Upper lobe of left lung (tissue), 6 donors: Measurements from ENCODE around the gene CYTH3. TPM values are rescaled to one million over a fixed set of nuclear protein-coding genes. Genes with fewer than 3 reads are reported as not detected.

Experiments used
- ATAC-seq, 2 donors: fragments of 200-7000 bp; cut with Tn5 transposase; one replicate each; pipeline ENCODE4 v1.9.1; 2022; ENCODE audit warnings: mild to moderate bottlenecking in 2 of 2, moderate library complexity in 2 of 2; ENCODE audit not compliant: low FRiP score in 2 of 2
- DNase-seq, 2 donors: peaks; one replicate each; pipeline ENCODE4 v3.0.0-alpha.2; 2019 to 2020
- H3K27ac ChIP-seq, 4 donors: fragments of 200-600 bp; sonication (generic); one replicate each; pipeline ENCODE4 v1.5.1; 2016 to 2019
- H3K27me3 ChIP-seq, 4 donors: fragments of 200-600 bp; sonication (generic); one replicate each; pipeline ENCODE4 v1.5.1; 2017 to 2019
- H3K36me3 ChIP-seq, 4 donors: fragments of 200-600 bp; sonication (generic); one replicate each; pipeline ENCODE4 v1.5.1; 2016 to 2019
- H3K4me1 ChIP-seq, 4 donors: fragments of 200-600 bp; sonication (generic); one replicate each; pipeline ENCODE4 v1.5.1; 2018 to 2019
- H3K4me3 ChIP-seq, 4 donors: fragments of 200-600 bp; sonication (generic); one replicate each; pipeline ENCODE4 v1.5.1; 2017 to 2019; ENCODE audit warnings: mild to moderate bottlenecking in 2 of 4, moderate library complexity in 1 of 4
- H3K9me3 ChIP-seq, 4 donors: fragments of 200-600 bp; sonication (generic); one replicate each; pipeline ENCODE4 v1.5.1; 2018 to 2019
- EP300 ChIP-seq, 4 donors: sonication (generic); formaldehyde crosslinking; IDR thresholded peaks; one replicate each; pipeline ENCODE4 v1.5.1; 2017; ENCODE audit warnings: antibody characterized with exemption in 4 of 4, control low read depth in 2 of 4
- POLR2A ChIP-seq, 4 donors: fragments of 450-650 bp; IDR thresholded peaks; one replicate each; pipeline ENCODE4 v1.5.1; 2016 to 2017; ENCODE audit warnings: antibody characterized with exemption in 4 of 4, mild to moderate bottlenecking in 2 of 4
- POLR2AphosphoS5 ChIP-seq, 2 donors: sonication (generic); formaldehyde crosslinking; IDR thresholded peaks; one replicate each; pipeline ENCODE4 v1.5.1; 2017; ENCODE audit warnings: antibody characterized with exemption in 2 of 2
- WGBS, 2 donors: methylation state at CpG; one replicate each; pipeline ENCODE4 v1.1.5; 2017 to 2018; 5-methylcytosine and 5-hydroxymethylcytosine counted together
- total RNA-seq, 6 donors: library from RNA; depleted of rRNA in 4 of 6; stranded (reverse); fragments of >200 nt in 4 of 6; gene quantifications; one replicate each; pipeline versions ENCODE4 v1.1.0 to v1.2.1, GENCODE V29; 2016 to 2021
- TF ChIP-seq, protein P1 (sequence below), 6 experiments: fragments of 450-650 bp in 4 of 6; fragments of 200-600 bp in 2 of 6; sonication (generic) in 2 of 6; IDR thresholded peaks; one replicate each; pipeline ENCODE4 v1.5.1; 2016 to 2019; ENCODE audit warnings: antibody characterized with exemption in 6 of 6
- donor health status: DM: no; HTN: no; CAD: no; lungs with moderate emphysema.
- donor health status: DM: no; HTN: yes; CAD: no; lungs with severe emphysema.

The CYTH3 gene
- total RNA-seq, 6 donors from 2014 or later: 24.2 to 76.5 (median 32.9) TPM

DNA sequence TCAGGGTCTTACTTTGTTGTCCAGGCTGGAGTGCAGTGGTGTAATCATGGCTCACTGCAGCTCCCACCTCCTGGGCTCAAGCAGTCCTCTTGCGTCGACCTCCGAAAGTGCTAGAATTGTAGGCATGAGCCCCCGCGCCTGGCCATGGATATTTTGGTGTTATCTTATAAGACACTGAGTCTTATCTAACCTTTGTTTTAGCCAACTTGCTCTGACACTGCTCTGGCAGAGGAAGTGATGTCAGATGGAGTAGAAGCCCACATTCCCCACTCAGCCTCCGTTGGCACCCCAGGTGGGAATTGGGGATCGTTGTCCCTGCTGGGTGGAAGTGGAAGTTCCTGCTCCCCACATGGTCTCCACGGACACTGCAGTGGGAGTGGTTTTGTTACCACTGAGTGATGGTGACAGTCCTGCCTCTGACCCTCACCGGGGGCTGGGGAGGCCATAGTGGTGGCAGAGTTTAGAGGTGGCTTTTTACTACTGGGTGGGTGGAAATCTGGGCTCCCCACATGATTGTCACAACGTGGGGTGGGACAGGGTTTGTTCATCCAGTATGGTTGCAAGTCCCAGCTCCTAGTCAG is 142.3 kb downstream of the CYTH3 start:
- H3K36me3 ChIP-seq: peaks cover 0 to 62% (median 18%) of the 10 kb centered on the region in 4 donors
- WGBS, 2 donors: 72 to 87% methylated on average over 6 to 10 of the region's 10 CpGs
- no peaks in the 10 kb centered on the region for H3K4me1 ChIP-seq

DNA sequence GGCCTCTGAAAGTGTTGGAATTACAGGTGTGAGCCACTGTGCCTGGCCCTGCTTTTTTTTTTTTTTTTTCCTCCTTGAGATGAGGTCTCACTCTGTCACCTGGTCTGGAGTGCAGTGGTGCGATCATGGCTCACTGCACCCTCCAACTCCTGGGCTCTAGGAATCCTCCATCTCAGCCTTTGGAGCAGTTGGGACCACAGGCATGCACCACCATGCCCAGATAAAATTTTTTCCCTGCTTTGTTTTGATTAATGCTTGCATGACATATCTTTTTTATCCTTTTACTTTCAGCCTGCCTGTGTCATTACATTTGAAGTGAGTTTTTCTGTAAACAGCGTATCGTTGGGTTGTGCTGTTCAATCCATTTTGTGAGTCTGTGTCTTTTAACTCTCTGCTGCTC is 144.2 kb downstream of the CYTH3 start:
- peaks cover 0 to 60% (median 16%) of the 10 kb centered on the region in 4 donors for H3K36me3 ChIP-seq

More for the DNA sequence above, 142.3 kb downstream of the CYTH3 start:
- DNase-seq (no peak), ATAC-seq (no peak)
- TF ChIP-seq POLR2A (IDR thresholded peaks at IDR 0.05) (no peak), EP300 (IDR thresholded peaks at IDR 0.05) (no peak), POLR2AphosphoS5 (IDR thresholded peaks at IDR 0.05) (no peak)
- TF ChIP-seq, protein P1, sequence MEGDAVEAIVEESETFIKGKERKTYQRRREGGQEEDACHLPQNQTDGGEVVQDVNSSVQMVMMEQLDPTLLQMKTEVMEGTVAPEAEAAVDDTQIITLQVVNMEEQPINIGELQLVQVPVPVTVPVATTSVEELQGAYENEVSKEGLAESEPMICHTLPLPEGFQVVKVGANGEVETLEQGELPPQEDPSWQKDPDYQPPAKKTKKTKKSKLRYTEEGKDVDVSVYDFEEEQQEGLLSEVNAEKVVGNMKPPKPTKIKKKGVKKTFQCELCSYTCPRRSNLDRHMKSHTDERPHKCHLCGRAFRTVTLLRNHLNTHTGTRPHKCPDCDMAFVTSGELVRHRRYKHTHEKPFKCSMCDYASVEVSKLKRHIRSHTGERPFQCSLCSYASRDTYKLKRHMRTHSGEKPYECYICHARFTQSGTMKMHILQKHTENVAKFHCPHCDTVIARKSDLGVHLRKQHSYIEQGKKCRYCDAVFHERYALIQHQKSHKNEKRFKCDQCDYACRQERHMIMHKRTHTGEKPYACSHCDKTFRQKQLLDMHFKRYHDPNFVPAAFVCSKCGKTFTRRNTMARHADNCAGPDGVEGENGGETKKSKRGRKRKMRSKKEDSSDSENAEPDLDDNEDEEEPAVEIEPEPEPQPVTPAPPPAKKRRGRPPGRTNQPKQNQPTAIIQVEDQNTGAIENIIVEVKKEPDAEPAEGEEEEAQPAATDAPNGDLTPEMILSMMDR (IDR thresholded peaks at IDR 0.05): no peak
- H3K4me3 ChIP-seq: no peak overlapping the region
- H3K27ac ChIP-seq: no peak overlapping the region
- no peaks in the 10 kb centered on the region for H3K9me3 ChIP-seq
- no peaks in the 10 kb centered on the region for H3K27me3 ChIP-seq

DNA sequence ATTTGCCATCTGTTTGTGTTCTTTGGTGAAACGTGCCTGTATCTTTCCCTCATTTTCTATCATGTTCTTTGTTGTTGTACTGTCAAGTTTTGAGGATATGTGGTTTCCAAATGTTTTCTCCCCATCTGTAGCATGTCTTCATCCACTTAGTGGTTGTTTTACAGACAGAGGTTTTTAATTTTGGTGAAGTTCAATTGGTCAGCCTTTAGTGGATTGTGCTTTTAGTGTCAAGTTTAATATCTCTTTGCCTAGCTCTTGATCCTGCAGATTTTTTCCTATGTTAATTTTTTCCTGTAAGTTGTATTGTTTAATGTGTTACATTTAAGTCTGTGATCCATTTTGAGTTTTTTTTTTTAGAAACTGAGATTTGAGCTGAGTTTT is 145.3 kb downstream of the CYTH3 start:
- no peak for TF ChIP-seq POLR2AphosphoS5 (IDR thresholded peaks at IDR 0.05)
- TF ChIP-seq POLR2A (IDR thresholded peaks at IDR 0.05): no peak
- no peak for TF ChIP-seq EP300 (IDR thresholded peaks at IDR 0.05)
- TF ChIP-seq, protein P1 (IDR thresholded peaks at IDR 0.05): no peak
- H3K27ac ChIP-seq: no peak overlapping the region
- 32 to 59% methylated on average over 1 of the region's 1 CpG for WGBS, 2 donors
- no peaks in the 10 kb centered on the region for H3K9me3 ChIP-seq
- H3K27me3 ChIP-seq: no peaks in the 10 kb centered on the region
- H3K4me3 ChIP-seq: no peak overlapping the region
- peaks cover 0 to 61% (median 23%) of the 10 kb centered on the region in 4 donors for H3K36me3 ChIP-seq
- H3K4me1 ChIP-seq: no peaks in the 10 kb centered on the region
- no peak for ATAC-seq
- no peak for DNase-seq

More for the DNA sequence above, 144.2 kb downstream of the CYTH3 start:
- DNase-seq (no peak), ATAC-seq (no peak)
- 94 to 96% methylated on average over 3 of the region's 3 CpGs for WGBS, 2 donors
- no peak overlapping the region for H3K4me3 ChIP-seq
- H3K27ac ChIP-seq: no peak overlapping the region
- no peaks in the 10 kb centered on the region for H3K4me1 ChIP-seq
- TF ChIP-seq, protein P1 (IDR thresholded peaks at IDR 0.05): no peak
- TF ChIP-seq POLR2AphosphoS5 (IDR thresholded peaks at IDR 0.05) (no peak), POLR2A (IDR thresholded peaks at IDR 0.05) (no peak), EP300 (IDR thresholded peaks at IDR 0.05) (no peak)
- no peaks in the 10 kb centered on the region for H3K27me3 ChIP-seq
- no peaks in the 10 kb centered on the region for H3K9me3 ChIP-seq

DNA sequence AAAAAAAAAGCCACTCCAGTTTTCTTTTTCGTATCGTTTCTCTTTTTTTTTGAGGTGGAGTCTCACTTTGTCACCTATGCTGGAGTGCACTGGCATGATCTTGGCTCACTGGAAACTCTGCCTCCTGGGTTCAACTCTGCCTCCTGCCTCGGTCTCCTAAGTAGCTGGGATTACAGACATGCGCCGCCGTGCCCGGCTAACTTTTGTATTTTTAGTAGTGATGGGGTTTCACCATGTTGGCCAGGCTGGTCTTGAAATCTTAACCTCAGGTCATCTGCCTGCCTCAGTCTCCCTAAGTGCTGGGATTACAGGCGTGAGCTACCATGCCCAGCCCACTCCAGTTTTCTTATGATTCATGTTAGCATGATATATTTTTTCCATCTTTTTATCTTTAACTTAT is 148.6 kb downstream of the CYTH3 start:
- Histone ChIP-seq H3K4me3 (no peak overlapping the region), H3K36me3 (peaks cover 3 to 71% (median 37%) of the 10 kb centered on the region in 4 donors), H3K9me3 (peaks cover 0 to 9% (median 4%) of the 10 kb centered on the region in 4 donors), H3K27ac (no peak overlapping the region), H3K4me1 (no peaks in the 10 kb centered on the region), H3K27me3 (no peaks in the 10 kb centered on the region)
- TF ChIP-seq EP300 (IDR thresholded peaks at IDR 0.05) (no peak), POLR2A (IDR thresholded peaks at IDR 0.05) (no peak), POLR2AphosphoS5 (IDR thresholded peaks at IDR 0.05) (no peak)
- TF ChIP-seq, protein P1 (IDR thresholded peaks at IDR 0.05): no peak
- ATAC-seq (no peak), DNase-seq (no peak)
- WGBS, 2 donors: 97 to 98% methylated on average over 8 of the region's 8 CpGs

DNA sequence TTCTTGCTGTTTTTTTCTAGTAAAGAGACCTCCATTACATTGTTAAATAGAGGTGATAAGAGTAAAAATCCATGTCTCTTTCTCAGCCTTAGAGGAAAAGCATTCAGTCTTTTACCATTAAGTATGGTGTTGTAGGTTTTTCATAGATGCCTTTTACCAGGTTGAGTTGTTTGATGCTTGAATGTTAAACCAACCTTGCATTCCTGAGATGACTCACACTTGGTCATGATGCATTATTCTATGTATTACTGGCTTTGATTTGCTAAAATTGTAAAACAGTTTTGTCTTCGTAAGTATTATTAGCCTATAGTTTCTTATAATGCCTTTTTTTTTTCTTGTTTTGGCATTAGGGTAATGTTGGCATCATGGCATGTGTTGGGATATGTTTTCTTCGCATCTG is 151.3 kb downstream of the CYTH3 start:
- 47 to 97% methylated on average over 2 of the region's 2 CpGs for WGBS, 2 donors
- no peak overlapping the region for H3K27ac ChIP-seq
- no peak for DNase-seq
- H3K9me3 ChIP-seq: peaks cover 0 to 9% (median 4%) of the 10 kb centered on the region in 4 donors
- TF ChIP-seq POLR2A (IDR thresholded peaks at IDR 0.05) (no peak), EP300 (IDR thresholded peaks at IDR 0.05) (no peak), POLR2AphosphoS5 (IDR thresholded peaks at IDR 0.05) (no peak)
- TF ChIP-seq, protein P1 (IDR thresholded peaks at IDR 0.05): no peak
- no peak overlapping the region for H3K4me3 ChIP-seq
- no peaks in the 10 kb centered on the region for H3K27me3 ChIP-seq
- H3K36me3 ChIP-seq: peaks cover 5 to 83% (median 39%) of the 10 kb centered on the region in 4 donors
- ATAC-seq: no peak
- no peaks in the 10 kb centered on the region for H3K4me1 ChIP-seq
